GM23338 (cell line): Measurements from ENCODE around the gene ZYG11A.

Experiments used
- CREB1 ChIP-seq: fragments of 250-450 bp; sonication (Bioruptor Pico); IDR thresholded peaks from 2 replicates; pipeline ENCODE4 v1.5.0; 2020; ENCODE audit warnings: low read depth, mild to moderate bottlenecking, moderate library complexity
- CTCF ChIP-seq, 2 experiments: fragments of 200-600 bp in 1 of 2; sonication (generic) in 1 of 2; conservative IDR thresholded peaks; 2 replicates each; pipeline versions ENCODE4 v1.5.1 to v1.6.1; 2016 to 2017; ENCODE audit warnings: antibody characterized with exemption in 2 of 2, low read depth in 2 of 2, mild to moderate bottlenecking in 2 of 2, moderate library complexity in 1 of 2
- EZH2 ChIP-seq: fragments of 200-600 bp; sonication (generic); IDR thresholded peaks from one replicate; pipeline ENCODE4 v1.8.0; 2017; ENCODE audit warnings: antibody characterized with exemption, mild to moderate bottlenecking, low read depth; ENCODE audit not compliant: unreplicated experiment
- EZH2phosphoT487 ChIP-seq: fragments of 200-600 bp; sonication (generic); IDR thresholded peaks from one replicate; pipeline ENCODE4 v1.8.1; 2018; ENCODE audit warnings: antibody characterized with exemption; ENCODE audit not compliant: unreplicated experiment
- JUNB ChIP-seq: IDR thresholded peaks from one replicate; pipeline ENCODE4 v1.6.1; 2016; ENCODE audit warnings: antibody characterized with exemption; ENCODE audit not compliant: unreplicated experiment
- NANOG ChIP-seq: IDR thresholded peaks from 2 replicates; pipeline ENCODE4 v1.6.1; 2016; ENCODE audit warnings: antibody characterized with exemption, borderline replicate concordance
- POLR2AphosphoS5 ChIP-seq: IDR thresholded peaks from 2 replicates; pipeline ENCODE4 v1.6.1; 2016; ENCODE audit warnings: antibody characterized with exemption, low read depth
- REST ChIP-seq: IDR thresholded peaks from one replicate; pipeline ENCODE4 v1.6.1; 2018; ENCODE audit warnings: antibody characterized with exemption; ENCODE audit not compliant: unreplicated experiment
- STAT1 ChIP-seq: IDR thresholded peaks from one replicate; pipeline ENCODE4 v1.6.1; 2016; ENCODE audit warnings: antibody characterized with exemption; ENCODE audit not compliant: unreplicated experiment
- ZNF331 ChIP-seq: fragments of 250-450 bp; sonication (Bioruptor Pico); IDR thresholded peaks from 2 replicates; pipeline ENCODE4 v1.5.0; 2020; ENCODE audit warnings: low read depth, mild to moderate bottlenecking, moderate library complexity

GRCh38 chr1:52904927-52905698, 62.6 kb downstream of the ZYG11A start:
- TF ChIP-seq CREB1 (CRISPR knock-in tag), result no peak
- TF ChIP-seq POLR2AphosphoS5, result no peak
- peak; percentile 57 to 69 for TF ChIP-seq CTCF (conservative IDR thresholded peaks at IDR 0.05; ENCODE audit: low read depth in 2 of 2)
- TF ChIP-seq EZH2phosphoT487, result no peak
- no peak for TF ChIP-seq EZH2
- no peak for TF ChIP-seq JUNB
- no peak for TF ChIP-seq STAT1
- no peak for TF ChIP-seq ZNF331
- TF ChIP-seq NANOG, result no peak
- TF ChIP-seq REST, result no peak
